Ovary (tissue), 9 donors: Measurements from ENCODE around the gene SPRED2. TPM values are rescaled to one million over a fixed set of nuclear protein-coding genes. Genes with fewer than 3 reads are reported as not detected.

Source experiments
- DNase-seq, 5 donors: peaks; one replicate each; pipeline ENCODE4 v3.0.0-alpha.2; 2019 to 2020
- H3K27ac ChIP-seq, 2 donors: fragments of 200-600 bp; one replicate each; pipeline versions ENCODE4 v1.5.1 to v1.8.0; 2019 to 2022
- H3K27me3 ChIP-seq: fragments of 200-600 bp; one replicate; pipeline ENCODE4 v1.8.0; 2022
- H3K36me3 ChIP-seq: fragments of 200-600 bp; sonication (generic); one replicate; pipeline ENCODE4 v1.5.1; 2019
- H3K4me1 ChIP-seq: one replicate; pipeline ENCODE4 v1.8.1; 2013; ENCODE audit warnings: mild to moderate bottlenecking, moderate library complexity; ENCODE audit not compliant: insufficient read depth
- H3K4me3 ChIP-seq: fragments of 200-600 bp; sonication (generic); one replicate; pipeline ENCODE4 v1.5.1; 2017
- H3K9me3 ChIP-seq, 2 donors: fragments of 200-600 bp in 1 of 2; sonication (generic) in 1 of 2; one replicate each; pipeline versions ENCODE4 v1.5.1 to v1.8.1; 2013 to 2019; ENCODE audit warnings: mild to moderate bottlenecking in 1 of 2, moderate library complexity in 1 of 2
- EP300 ChIP-seq: sonication (generic); formaldehyde crosslinking; IDR thresholded peaks from one replicate; pipeline ENCODE4 v1.6.1; 2017; ENCODE audit warnings: antibody characterized with exemption
- POLR2A ChIP-seq: fragments of 450-650 bp; IDR thresholded peaks from one replicate; pipeline ENCODE4 v1.6.1; 2017; ENCODE audit warnings: antibody characterized with exemption, mild to moderate bottlenecking, moderate library complexity
- WGBS, 3 donors: extraction: QIAGEN DNeasy Blood & Tissue Kit in 1 of 3; methylation state at CpG; one replicate each; pipeline versions ENCODE4 v1.1.5 to v1.1.7; 2013 to 2017; 5-methylcytosine and 5-hydroxymethylcytosine counted together
- intact Hi-C, 4 donors: fragments of 100-400 bp; cut with DNase I; formaldehyde crosslinking; loops; one replicate each; pipeline versions ENCODE4 v1.11.0 to v1.15.1; 2022 to 2023
- polyA plus RNA-seq, 2 donors: library from polyadenylated mRNA; stranded (reverse); fragments of 200-250 nt in 1 of 2; fragments of 350-450 nt in 1 of 2; fragmentation: Illumina TruSeq in 1 of 2; extraction: RNeasy Lipid Tissue Mini Kit (QIAGEN cat#74804) in 1 of 2; gene quantifications; one replicate each; pipeline ENCODE4 v1.2.3, GENCODE V29; 2013 to 2014
- total RNA-seq, 7 donors: library from RNA; depleted of rRNA in 2 of 7; stranded (reverse); fragments of >200 nt in 2 of 7; fragmentation: NEBNext Ultra II Directional in 3 of 7; extraction: Animal tissue kit (Norgen Biotek cat#: 25700) in 3 of 7; gene quantifications; one replicate each; pipeline versions ENCODE4 v1.1.0 to v1.2.4, GENCODE V29; 2016 to 2023
- TF ChIP-seq, protein P1 (sequence below), 3 donors: fragments of 450-650 bp in 2 of 3; fragments of 200-600 bp in 1 of 3; IDR thresholded peaks; one replicate each; pipeline versions ENCODE4 v1.5.1 to v1.8.0; 2016 to 2022; ENCODE audit warnings: antibody characterized with exemption in 3 of 3, mild to moderate bottlenecking in 1 of 3
- donor health status: DM: no; HTN: no; CAD: no; lungs with moderate emphysema.
- donor health status: DM: no; HTN: no; CAD: no.
- donor health status: Bipolar disorder and iron deficiency.
- donor health status: DM: yes; HTN: yes; CAD: no.
- donor health status: DM: no; HTN: no; CAD: no.
- donor health status: DM: yes; HTN: yes; CAD: no.

SPRED2 gene
- total and polyA plus RNA-seq, 9 donors = 13.1 to 32.9 (median 17.6) TPM

DNA sequence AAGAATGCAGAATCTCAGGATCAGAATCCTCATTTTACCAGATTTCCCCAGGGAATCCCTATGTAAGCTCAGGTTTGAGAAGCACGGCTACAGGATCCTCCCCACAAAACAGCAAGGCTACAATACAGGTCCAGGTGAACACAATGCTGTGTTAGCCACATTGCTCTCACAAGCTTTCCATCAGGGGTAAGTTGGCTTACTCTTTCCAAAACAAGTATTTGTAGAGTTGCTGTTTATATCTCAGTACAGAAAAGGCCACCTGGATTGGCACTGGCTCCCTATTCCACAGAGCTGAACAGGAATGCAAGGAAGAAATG lies 11.0 kb downstream of the SPRED2 start:
- H3K4me3 ChIP-seq = no peak overlapping the region
- DNase-seq = no peak
- H3K27me3 ChIP-seq = no peaks in the 10 kb centered on the region
- 93 to 96% (median 95%) methylated on average over 1 of the region's 1 CpG for WGBS, 3 donors
- no peak overlapping the region for H3K27ac ChIP-seq
- TF ChIP-seq POLR2A (no peak), EP300 (no peak)
- TF ChIP-seq, protein P1, sequence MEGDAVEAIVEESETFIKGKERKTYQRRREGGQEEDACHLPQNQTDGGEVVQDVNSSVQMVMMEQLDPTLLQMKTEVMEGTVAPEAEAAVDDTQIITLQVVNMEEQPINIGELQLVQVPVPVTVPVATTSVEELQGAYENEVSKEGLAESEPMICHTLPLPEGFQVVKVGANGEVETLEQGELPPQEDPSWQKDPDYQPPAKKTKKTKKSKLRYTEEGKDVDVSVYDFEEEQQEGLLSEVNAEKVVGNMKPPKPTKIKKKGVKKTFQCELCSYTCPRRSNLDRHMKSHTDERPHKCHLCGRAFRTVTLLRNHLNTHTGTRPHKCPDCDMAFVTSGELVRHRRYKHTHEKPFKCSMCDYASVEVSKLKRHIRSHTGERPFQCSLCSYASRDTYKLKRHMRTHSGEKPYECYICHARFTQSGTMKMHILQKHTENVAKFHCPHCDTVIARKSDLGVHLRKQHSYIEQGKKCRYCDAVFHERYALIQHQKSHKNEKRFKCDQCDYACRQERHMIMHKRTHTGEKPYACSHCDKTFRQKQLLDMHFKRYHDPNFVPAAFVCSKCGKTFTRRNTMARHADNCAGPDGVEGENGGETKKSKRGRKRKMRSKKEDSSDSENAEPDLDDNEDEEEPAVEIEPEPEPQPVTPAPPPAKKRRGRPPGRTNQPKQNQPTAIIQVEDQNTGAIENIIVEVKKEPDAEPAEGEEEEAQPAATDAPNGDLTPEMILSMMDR (IDR thresholded peaks at IDR 0.05) = no peak
- intact Hi-C loops = no loop called here
- H3K9me3 ChIP-seq = no peaks in the 10 kb centered on the region
- peaks cover 2% of the 10 kb centered on the region for H3K4me1 ChIP-seq
- H3K36me3 ChIP-seq = no peaks in the 10 kb centered on the region

DNA sequence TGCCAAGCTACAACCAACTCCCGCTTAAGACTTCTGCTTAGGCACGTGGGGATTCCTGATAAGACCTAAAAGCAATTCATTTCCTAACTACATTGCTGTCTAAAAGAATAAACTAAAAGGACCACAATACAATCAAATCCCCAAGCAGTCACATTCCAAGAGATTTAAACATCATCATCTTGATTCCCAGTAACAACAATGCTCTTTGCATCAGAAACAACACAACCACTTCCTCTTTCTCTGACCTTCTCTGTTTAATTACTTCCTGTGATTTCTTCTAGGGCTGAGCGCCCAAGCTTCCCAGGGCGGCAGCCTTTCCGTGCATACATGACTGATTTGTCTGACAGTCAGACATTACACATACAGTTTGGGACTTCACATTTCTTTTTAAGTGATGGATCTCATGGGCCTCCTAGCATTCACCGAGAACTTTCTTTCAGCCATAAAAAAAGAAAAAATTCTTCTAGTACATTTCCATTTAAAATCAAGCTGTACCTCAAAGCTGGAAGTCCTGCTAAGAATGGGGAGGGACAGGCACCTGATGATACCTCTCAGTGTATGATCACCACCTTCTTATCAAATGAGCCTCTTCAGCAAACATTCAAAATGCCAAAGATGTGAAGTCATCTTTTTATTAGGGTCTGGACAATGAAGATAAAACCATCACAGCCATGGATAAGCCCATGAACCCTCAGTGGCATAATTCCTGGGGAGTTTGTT lies 11.5 kb downstream of the SPRED2 start:
- intact Hi-C loops = no loop called here
- DNase-seq = no peak
- Histone ChIP-seq H3K27me3 (no peaks in the 10 kb centered on the region), H3K4me3 (no peak overlapping the region), H3K36me3 (no peaks in the 10 kb centered on the region), H3K4me1 (peaks cover 2% of the 10 kb centered on the region), H3K27ac (no peak overlapping the region), H3K9me3 (no peaks in the 10 kb centered on the region)
- 63 to 68% (median 67%) methylated on average over 6 of the region's 6 CpGs for WGBS, 3 donors
- TF ChIP-seq EP300 (no peak), POLR2A (no peak)
- TF ChIP-seq, protein P1 (IDR thresholded peaks at IDR 0.05) = no peak

DNA sequence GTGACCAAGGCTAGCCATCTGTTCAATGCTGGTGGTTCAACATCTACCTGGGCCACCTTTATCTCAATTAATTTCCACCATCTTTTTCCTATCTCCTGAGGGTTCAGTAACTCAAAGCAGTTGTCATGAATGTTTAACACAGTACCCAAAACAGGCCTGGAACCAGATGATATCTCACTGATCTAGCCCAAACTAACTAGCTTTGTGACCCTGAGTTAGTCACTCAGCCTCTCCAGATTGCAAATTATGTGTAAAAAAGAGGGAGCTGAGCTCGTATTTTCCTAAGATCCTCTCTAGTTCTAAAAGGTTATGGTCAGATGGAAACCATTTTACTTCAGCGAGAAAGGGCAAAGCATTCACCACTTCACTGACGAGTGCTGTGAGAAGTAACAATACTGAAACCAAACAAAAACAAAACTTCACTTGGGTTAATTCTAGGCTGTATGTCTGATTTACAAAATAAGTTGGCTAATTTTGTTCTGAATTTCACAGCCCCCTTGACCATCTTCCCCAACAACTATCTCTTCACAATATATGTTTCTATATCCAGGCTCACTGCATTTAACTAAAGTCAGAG lies 14.8 kb downstream of the SPRED2 start:
- DNase-seq = no peak
- no peaks in the 10 kb centered on the region for H3K27me3 ChIP-seq
- H3K36me3 ChIP-seq = no peaks in the 10 kb centered on the region
- no peak for TF ChIP-seq POLR2A
- TF ChIP-seq, protein P1 (IDR thresholded peaks at IDR 0.05) = no peak
- TF ChIP-seq EP300 = no peak
- 86 to 94% (median 89%) methylated on average over 3 of the region's 3 CpGs for WGBS, 3 donors
- H3K4me3 ChIP-seq = no peak overlapping the region
- H3K9me3 ChIP-seq = no peaks in the 10 kb centered on the region
- intact Hi-C loops = no loop called here
- H3K4me1 ChIP-seq = no peaks in the 10 kb centered on the region
- H3K27ac ChIP-seq = no peak overlapping the region

DNA sequence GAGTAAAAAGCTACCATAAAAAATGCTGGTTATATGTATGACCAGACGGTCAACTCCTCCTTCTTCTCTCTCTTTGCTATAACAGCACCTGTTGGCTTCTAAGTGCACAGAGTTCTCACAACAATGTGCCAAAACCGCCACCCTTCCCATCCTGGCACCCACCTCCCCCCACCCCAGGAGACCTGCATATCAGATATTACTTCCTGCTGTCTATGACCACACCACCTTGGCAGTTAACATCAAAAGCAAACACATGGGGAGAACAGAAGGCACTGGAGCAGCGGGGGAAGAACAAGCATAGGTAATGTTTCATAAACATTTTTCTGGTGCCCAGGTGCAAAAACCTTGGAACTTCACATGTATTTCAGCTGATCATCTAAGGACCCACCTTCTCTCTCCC lies 15.5 kb downstream of the SPRED2 start:
- intact Hi-C loops = no loop called here
- TF ChIP-seq, protein P1 (IDR thresholded peaks at IDR 0.05) = no peak
- TF ChIP-seq EP300 = no peak
- WGBS, 3 donors = 94 to 97% (median 95%) methylated on average over 3 of the region's 3 CpGs
- Histone ChIP-seq H3K4me1 (no peaks in the 10 kb centered on the region), H3K4me3 (no peak overlapping the region), H3K9me3 (no peaks in the 10 kb centered on the region), H3K36me3 (no peaks in the 10 kb centered on the region), H3K27me3 (no peaks in the 10 kb centered on the region), H3K27ac (no peak overlapping the region)
- no peak for DNase-seq
